HG03442 (cell line): ENCODE results near the gene SDHA.
"Not testable (repeated sequence)": the region's sequence is repeated elsewhere in the genome, so short reads cannot be mapped to it uniquely, and the experiment has no call there.

Source experiments
- ATAC-seq: cut with Tn5 transposase; IDR thresholded peaks from one replicate; pipeline ENCODE4 v1.9.1; 2021; ENCODE audit warnings: mild to moderate bottlenecking, moderate library complexity; ENCODE audit not compliant: unreplicated experiment

Gene SDHA

DNA sequence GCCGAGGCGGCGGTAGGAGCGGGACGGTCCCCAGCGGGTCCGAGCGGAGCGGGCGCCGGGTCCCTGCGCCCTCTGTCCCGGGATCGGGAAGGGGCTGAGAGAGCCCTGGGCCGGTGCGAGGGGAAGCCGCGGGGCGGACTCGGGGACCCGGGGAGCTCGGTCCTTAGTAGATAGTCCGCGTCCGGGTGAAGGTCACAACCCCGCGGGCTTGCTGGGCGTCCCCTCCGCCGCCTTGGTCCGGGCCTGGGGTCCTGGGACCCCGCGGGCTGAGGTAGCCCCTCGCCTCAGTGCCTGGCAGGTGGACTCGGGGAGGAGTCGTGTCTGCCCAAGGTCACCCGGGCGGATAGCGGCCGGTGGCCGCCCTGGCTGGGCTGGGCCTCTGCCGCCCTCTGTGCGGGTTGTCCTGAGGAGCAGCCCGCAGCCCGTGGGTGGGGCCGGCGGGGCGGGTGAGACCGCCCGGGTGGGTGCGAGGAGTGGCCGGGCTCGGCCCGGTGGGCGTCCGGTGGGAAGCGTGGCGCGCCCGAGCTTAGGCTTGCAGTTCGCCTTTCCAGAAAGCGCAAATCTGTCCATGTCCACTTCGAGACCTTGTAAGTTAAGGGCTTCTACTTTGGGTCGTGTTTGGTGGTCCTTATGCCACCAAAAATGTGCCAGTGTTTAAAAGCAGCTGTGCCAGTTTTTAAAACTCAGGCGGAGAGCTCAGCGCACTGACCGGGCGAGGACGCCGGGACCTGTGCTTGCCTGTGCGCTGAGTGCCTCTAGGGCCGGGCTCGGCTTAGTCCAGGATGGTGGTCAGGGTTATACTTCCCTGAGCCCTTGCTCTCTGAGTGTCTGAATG is 554 bp downstream of the SDHA start:
- peak; percentile 20 for ATAC-seq

GRCh38 chr5:219460-219863 is 1.3 kb downstream of the SDHA start:
- ATAC-seq = no peak

- ATAC-seq = no peak
These were observed 1.9 kb downstream of the SDHA start for GRCh38 chr5:219991-220390.

DNA sequence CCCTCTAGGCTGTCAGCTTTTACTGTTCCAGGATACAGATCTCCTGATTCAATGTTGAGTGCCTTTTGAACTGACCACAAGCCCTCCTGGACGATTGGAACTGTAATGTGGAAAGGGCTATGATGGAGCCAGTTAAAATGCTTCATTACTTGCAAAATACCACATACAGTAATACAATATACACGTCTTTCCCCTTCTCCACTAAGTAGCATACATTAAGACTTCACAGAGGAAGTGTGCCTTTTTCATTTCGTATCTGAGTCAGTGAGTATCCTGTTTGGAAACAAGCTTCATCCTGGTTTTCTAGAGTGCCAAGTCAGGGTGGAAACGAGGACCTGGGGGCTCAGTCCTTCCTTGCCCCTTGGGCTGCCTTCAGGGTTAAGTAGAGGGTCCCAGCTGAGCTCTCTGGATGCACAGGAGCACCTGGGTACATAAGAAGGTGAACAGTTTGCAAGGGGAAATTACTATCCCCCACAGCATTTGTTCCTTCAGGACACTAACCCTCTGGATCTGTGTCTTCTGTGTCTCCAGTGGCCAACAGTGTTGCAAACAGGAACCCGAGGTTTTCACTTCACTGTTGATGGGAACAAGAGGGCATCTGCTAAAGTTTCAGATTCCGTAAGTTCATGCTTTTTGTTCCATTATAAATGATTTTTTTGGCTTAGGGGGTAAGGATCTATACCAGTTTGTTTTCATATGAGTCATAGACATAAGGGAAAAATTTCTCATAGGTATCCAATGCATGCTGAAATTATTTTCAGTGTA is 5.0 kb downstream of the SDHA start:
- ATAC-seq = not testable (repeated sequence)

GRCh38 chr5:223791-224190 is 5.7 kb downstream of the SDHA start:
- no peak for ATAC-seq

- no peak for ATAC-seq
These were observed 7.2 kb downstream of the SDHA start for GRCh38 chr5:225334-225733.

DNA sequence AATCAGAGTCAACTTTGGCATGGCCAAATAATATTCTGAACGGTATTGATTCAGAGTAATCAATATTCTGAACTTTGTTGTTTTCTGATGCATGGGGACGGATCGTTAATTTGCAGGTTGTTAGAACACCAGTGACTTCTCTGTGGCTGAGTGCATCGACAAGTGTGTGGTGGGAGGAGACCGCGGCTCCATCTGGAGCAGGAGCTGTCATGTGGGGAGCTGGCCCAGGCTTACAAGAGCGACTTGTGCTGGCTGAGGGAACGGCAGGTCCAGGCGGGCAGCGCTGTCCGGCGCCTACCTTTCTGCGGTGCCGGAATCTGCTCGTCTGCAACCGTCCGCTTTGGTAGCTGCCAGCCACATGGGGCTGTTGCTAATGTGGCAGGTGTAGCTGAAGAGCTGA is 9.3 kb downstream of the SDHA start:
- not testable (repeated sequence) for ATAC-seq

- ATAC-seq = no peak
These were observed 10.8 kb downstream of the SDHA start for GRCh38 chr5:228886-229285.

DNA sequence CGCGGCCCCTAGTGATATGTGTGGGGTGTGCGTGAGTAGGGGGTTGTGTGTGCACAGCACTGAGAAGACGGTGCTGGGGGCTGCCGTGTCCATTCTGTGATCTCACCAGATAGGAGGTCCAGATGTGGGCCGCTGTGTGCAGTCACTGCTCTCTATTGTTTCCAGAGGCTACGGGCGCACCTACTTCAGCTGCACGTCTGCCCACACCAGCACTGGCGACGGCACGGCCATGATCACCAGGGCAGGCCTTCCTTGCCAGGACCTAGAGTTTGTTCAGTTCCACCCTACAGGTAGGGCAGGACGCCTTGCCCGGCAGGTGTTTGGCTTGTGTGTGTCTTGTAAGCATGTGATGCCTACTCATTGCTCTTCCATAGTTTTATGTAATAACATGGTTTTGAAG is 12.6 kb downstream of the SDHA start:
- ATAC-seq = no peak

- ATAC-seq = no peak
These were observed 13.5 kb downstream of the SDHA start for GRCh38 chr5:231661-232060.

DNA sequence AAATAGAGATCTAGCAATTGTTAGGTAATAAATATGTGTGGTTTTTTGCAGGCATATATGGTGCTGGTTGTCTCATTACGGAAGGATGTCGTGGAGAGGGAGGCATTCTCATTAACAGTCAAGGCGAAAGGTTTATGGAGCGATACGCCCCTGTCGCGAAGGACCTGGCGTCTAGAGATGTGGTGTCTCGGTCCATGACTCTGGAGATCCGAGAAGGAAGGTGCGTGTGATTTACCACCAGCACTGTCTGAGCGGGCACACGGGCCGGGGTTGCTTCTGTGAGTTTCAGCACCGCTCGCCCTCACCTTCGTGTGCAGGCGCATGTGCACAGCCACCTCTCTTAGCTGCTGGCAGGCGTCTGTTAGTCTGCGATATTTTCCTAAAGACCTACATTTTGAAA is 15.3 kb downstream of the SDHA start:
- not testable (repeated sequence) for ATAC-seq

- ATAC-seq = no peak
These were observed 16.3 kb downstream of the SDHA start for GRCh38 chr5:234450-234849.

- ATAC-seq = not testable (repeated sequence)
These were observed 17.4 kb downstream of the SDHA start for GRCh38 chr5:235527-235926.

DNA sequence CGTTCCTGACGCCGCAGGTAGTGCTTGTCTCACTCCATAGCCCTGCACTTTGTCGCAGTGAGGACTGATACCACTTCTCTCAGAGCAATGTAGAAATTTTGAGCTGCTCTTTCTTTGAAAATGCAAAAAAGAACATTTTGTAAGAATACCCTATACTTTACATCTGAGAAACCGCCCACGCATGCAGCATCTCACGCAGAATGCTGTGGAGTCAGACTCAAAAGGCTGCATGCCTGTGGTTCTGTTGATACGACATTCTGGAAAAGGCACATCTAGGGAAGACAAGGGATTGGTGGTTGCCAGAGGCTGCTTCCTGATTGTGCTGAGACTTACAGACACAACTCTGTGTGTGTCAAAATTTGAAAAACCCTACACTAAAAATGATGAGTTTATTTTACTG is 19.8 kb downstream of the SDHA start:
- ATAC-seq = not testable (repeated sequence)

DNA sequence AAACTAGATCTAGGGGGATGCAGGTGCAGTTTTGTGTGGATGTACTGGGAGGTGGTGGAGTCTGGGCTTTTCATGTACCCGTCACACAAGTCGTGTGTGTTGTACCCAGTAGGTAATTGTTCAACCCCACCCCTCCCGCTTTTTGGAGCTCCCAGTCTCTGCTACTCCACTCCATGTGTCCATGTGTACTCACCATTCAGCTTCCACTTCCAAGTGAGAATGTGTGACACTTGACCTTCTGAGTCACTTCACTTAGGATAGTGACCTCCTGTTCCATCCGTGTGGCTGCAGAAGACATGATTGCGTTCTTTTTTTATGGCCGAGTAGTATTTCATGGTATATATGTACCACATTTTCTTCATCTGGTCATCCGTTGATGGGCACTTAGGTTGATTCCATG is 22.4 kb downstream of the SDHA start:
- not testable (repeated sequence) for ATAC-seq

DNA sequence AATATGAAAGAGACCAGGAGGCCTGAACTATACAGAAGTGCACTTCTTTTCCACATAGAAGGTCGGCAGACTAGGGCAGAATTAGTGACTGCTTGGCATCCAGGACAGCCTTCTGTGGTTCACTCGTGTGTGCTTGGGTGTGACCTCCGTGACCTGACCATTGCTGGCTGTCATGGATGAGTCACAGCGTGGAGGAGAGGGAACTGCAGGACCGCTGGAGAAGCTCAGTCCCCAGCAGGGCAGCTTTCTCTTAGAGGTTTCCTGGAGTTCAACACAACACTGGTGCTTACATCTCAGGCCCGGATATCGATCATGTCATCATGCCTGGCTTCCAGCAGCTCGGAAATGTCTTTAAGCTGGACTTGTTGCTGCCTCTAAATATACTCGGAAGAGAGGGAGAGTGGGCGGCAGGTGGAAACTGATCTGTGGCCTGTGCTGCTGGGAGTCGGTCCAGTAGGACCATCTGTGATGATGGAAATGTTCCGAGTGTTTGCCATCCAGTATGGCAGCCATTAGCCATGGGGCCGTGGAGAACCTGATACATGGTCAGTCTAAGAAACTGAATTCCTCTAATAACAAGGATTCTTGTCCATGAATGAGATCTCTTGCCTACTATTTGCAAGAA is 23.0 kb downstream of the SDHA start:
- ATAC-seq = not testable (repeated sequence)

GRCh38 chr5:243683-244367 is 25.7 kb downstream of the SDHA start:
- not testable (repeated sequence) for ATAC-seq

- ATAC-seq = not testable (repeated sequence)
These were observed 27.6 kb downstream of the SDHA start for GRCh38 chr5:245717-246116.

DNA sequence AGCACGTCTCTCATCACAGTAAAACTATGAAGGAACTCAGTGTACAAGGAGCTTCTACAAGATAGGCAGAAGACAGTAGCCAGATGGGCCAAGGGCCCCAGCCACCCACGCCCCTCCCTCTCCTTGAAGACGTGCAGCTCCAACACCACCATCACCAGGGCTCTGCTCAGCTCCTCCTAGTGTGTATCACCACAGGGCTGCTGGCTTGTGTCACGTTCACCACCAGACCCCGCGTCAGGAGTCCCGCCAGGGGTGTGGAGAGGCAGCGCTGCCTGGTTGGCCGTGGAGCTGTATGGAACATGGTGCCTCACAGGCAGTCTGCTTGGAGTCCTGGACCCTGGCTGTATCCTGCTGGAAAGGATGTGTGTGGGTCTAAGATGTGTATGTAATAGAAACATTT is 32.3 kb downstream of the SDHA start:
- ATAC-seq = not testable (repeated sequence)

GRCh38 chr5:251016-251415 is 32.9 kb downstream of the SDHA start:
- not testable (repeated sequence) for ATAC-seq

- not testable (repeated sequence) for ATAC-seq
These were observed 33.4 kb downstream of the SDHA start for GRCh38 chr5:251538-251937.
